IPS-18a (cell line): Measurements from ENCODE around the gene CCDC121.
"Not testable (repeated sequence)": the region's sequence is repeated elsewhere in the genome, so short reads cannot be mapped to it uniquely, and the experiment has no call there.

Source experiments
- H3K27ac ChIP-seq: one replicate; pipeline ENCODE4 v1.5.1; 2013; ENCODE audit warnings: low read length
- H3K27me3 ChIP-seq: one replicate; pipeline ENCODE4 v1.6.1; 2013; ENCODE audit warnings: mild to moderate bottlenecking, low read length; ENCODE audit not compliant: control insufficient read depth, insufficient read depth
- H3K36me3 ChIP-seq: one replicate; pipeline ENCODE4 v1.6.1; 2013; ENCODE audit warnings: low read depth, low read length; ENCODE audit not compliant: control insufficient read depth
- H3K4me1 ChIP-seq: one replicate; pipeline ENCODE4 v1.6.1; 2013; ENCODE audit warnings: low read depth, low read length; ENCODE audit not compliant: control insufficient read depth
- H3K4me3 ChIP-seq: one replicate; pipeline ENCODE4 v1.5.1; 2013; ENCODE audit warnings: low read length
- H3K9ac ChIP-seq: one replicate; pipeline ENCODE4 v1.6.1; 2013; ENCODE audit warnings: mild to moderate bottlenecking, low read length, moderate library complexity
- H3K9me3 ChIP-seq: one replicate; pipeline ENCODE4 v1.6.1; 2013; ENCODE audit warnings: low read depth, low read length; ENCODE audit not compliant: control insufficient read depth

Gene CCDC121

DNA sequence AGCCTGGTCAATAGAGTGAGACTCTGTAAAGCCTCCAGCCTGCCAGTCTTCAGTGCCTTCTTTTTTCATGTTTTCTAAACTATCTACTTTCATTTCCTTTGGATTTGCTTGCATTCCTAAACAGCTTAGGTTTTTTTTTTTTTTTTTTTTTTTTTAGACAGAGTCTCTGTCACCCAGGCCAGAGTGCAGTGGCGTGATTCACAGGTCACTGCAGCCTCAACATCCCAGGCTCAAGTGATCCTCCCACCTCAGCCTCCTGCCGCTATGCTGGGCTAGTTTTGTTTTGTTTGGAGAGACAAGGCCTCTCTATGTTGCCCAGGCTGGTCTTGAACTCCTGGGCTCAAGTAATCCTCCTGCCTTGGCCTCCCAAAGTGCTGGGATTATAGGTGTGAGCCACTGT is 1.4 kb upstream of the CCDC121 start:
- peaks cover 38% of the 10 kb centered on the region for H3K36me3 ChIP-seq
- not testable (repeated sequence) for H3K9ac ChIP-seq, H3K4me3 ChIP-seq, H3K27ac ChIP-seq, H3K27me3 ChIP-seq, H3K9me3 ChIP-seq, H3K4me1 ChIP-seq

DNA sequence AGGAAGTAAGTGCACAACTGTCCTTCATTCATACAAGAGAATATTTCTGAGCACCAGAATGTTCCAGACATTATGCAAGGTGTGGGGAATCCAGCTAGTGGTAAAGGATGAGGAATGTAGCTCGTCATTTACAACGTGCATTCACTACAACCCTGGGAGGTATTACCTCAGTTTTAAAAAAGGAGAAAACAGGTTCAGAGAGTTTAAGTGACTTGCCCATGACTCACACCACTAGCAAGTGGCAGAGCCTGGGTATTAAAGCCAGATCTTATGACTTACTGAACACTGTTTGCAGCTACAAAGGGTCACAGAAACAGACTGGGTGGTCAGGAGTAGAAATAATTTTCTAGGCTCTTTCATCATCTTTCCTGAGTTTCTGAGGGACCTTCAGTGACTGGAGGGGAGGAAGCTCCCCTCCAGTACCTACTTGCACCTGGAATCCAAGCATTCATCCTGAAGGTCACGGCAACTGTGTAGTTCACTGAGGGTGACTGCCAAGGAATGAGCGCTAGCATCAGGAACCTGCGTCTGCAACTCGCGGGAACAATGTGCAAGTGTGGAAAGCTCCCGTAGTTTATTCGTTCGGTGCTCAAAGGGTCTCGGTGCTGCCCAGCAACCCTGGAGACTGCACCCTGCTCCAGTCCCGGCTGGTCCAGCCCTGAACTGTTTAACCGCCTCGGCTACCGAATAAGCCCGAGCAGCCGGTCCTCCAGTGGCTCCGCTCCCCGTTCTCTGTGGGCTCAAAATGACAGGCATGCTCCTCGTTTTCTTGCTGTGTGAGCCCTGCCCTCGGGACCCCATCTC is 647 bp downstream of the CCDC121 start:
- Histone ChIP-seq H3K27ac (no peak overlapping the region), H3K36me3 (peaks cover 34% of the 10 kb centered on the region), H3K9ac (peak overlapping the region; percentile 93), H3K9me3 (no peaks in the 10 kb centered on the region), H3K27me3 (no peaks in the 10 kb centered on the region), H3K4me1 (peaks cover 7% of the 10 kb centered on the region), H3K4me3 (peak overlapping the region; percentile 84)

DNA sequence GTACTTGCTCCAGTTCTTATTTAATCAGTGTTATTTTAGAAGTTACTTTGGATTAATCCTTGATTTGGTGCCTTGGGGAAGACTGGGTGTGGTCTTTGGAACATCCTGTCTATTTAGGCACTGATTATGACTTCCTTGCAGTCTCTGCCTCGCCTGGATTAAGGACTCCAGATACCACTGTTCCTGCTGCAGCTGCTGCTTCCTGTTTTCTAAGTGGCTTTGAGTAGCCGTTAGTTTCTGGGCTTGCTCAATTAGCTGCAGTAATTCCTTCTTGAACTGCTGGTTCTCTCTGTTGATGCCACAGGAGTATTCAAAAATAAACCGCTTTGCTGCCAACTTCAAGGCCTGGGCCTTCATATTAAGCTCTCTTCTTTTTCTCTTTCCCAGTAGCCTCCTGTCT is 1.9 kb downstream of the CCDC121 start:
- H3K9ac ChIP-seq, H3K4me1 ChIP-seq, H3K27ac ChIP-seq, H3K27me3 ChIP-seq, H3K4me3 ChIP-seq, H3K9me3 ChIP-seq: not testable (repeated sequence)
- H3K36me3 ChIP-seq, result peaks cover 35% of the 10 kb centered on the region

DNA sequence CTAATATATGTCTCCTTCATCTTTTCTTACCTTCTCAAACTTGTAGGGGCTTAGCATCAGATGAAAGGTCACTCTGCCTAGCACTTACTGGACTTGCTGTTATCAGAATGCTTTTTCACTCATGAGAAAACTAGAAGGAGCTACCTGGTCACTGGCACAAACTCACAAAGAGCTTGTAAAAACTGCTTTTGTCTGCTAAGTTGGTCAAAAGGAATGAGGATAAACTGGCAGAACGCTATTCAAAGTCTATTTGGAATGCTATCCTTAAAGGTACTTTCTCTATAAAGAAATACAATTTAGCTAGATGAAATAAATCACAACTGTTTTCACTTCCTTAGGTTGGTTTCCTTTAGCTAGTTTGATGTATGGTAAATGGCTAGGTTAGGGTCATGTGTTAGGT is 2.5 kb downstream of the CCDC121 start:
- not testable (repeated sequence) for H3K27me3 ChIP-seq, H3K27ac ChIP-seq, H3K4me1 ChIP-seq, H3K9me3 ChIP-seq, H3K4me3 ChIP-seq, H3K9ac ChIP-seq
- peaks cover 34% of the 10 kb centered on the region for H3K36me3 ChIP-seq

GRCh38 chr2:27624943-27625342 is 3.9 kb downstream of the CCDC121 start:
- Histone ChIP-seq H3K36me3 (peaks cover 32% of the 10 kb centered on the region), H3K9ac (no peak overlapping the region), H3K27me3 (no peaks in the 10 kb centered on the region), H3K4me1 (peaks cover 7% of the 10 kb centered on the region), H3K4me3 (no peak overlapping the region), H3K9me3 (no peaks in the 10 kb centered on the region), H3K27ac (no peak overlapping the region)

GRCh38 chr2:27622921-27623384 is 5.9 kb downstream of the CCDC121 start:
- no peak overlapping the region for H3K9ac ChIP-seq

DNA sequence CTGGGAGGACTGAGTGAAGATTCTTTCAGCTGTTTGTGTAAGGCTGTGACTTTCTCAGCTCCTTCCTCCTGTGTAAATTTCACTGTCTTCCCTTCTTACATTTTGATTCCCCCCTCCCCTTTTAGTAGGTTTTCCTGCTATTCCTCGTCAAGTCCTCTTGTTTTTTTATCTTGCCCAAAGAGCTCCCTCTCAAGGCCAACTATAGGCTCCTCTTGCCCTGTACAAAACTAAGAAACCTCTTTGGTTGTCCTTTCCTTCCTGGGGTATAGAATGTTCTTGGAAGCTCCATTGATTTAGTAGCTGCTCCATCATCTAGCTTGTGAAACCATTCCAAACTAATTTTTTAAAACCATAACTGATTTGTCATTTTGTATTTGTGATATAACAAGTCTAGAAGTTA is 7.3 kb downstream of the CCDC121 start:
- no peak overlapping the region for H3K27ac ChIP-seq
- no peaks in the 10 kb centered on the region for H3K27me3 ChIP-seq
- peaks cover 58% of the 10 kb centered on the region for H3K36me3 ChIP-seq
- peaks cover 3% of the 10 kb centered on the region for H3K4me1 ChIP-seq
- H3K4me3 ChIP-seq, result no peak overlapping the region
- no peak overlapping the region for H3K9ac ChIP-seq
- H3K9me3 ChIP-seq, result no peaks in the 10 kb centered on the region

More at GRCh38 chr2:27622921-27623384, 5.9 kb downstream of the CCDC121 start:
- no peak overlapping the region for H3K4me3 ChIP-seq
- peaks cover 46% of the 10 kb centered on the region for H3K36me3 ChIP-seq
- H3K9me3 ChIP-seq, result no peaks in the 10 kb centered on the region
- peaks cover 4% of the 10 kb centered on the region for H3K4me1 ChIP-seq
- H3K27ac ChIP-seq, result no peak overlapping the region
- no peaks in the 10 kb centered on the region for H3K27me3 ChIP-seq

DNA sequence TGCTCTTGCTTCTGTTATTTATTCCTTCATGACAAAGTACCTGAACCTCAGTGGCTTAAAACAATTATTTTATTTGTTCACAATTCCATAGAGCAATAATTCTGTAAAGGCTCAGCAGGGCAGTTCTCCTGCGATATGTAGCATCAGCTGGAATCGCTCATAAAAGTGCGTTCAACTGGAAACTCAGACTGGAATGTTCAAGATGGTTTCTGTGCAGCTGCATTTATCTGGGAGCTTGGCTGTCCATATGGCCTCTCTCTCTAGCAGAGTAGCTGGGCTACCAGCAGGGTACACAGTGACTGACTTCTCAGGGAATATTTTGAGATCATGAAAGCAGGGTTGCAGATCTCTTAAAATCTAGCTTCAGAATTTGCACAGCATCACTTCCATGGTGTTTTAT is 13.5 kb downstream of the CCDC121 start:
- Histone ChIP-seq H3K4me1 (no peaks in the 10 kb centered on the region), H3K27ac (no peak overlapping the region), H3K9me3 (no peaks in the 10 kb centered on the region), H3K27me3 (no peaks in the 10 kb centered on the region), H3K4me3 (no peak overlapping the region), H3K36me3 (peaks cover 46% of the 10 kb centered on the region), H3K9ac (no peak overlapping the region)

DNA sequence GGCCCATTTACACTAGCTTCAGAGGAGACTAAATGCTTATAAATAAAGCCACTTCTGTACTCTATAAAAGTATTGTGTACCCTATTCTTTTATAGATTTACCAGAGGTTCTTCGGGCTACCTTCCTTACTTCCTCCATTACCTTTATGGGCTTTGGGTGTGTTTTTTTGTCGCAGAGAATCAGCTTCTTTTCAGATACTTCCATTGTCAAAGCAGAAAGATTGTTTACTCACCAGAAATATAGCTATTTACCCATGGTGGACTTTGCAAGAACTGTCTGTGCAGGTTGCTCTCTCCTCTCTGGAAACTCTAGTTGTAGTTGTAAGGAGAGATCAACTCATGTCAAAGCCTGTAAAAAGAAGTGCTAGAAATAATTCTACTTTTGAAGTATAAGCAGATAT is 14.8 kb downstream of the CCDC121 start:
- H3K36me3 ChIP-seq, result peaks cover 42% of the 10 kb centered on the region
- H3K27ac ChIP-seq, result no peak overlapping the region
- H3K4me3 ChIP-seq, result no peak overlapping the region
- no peaks in the 10 kb centered on the region for H3K27me3 ChIP-seq
- H3K9ac ChIP-seq, result no peak overlapping the region
- no peaks in the 10 kb centered on the region for H3K9me3 ChIP-seq
- H3K4me1 ChIP-seq, result no peaks in the 10 kb centered on the region

- no peak overlapping the region for H3K4me3 ChIP-seq
Observed at GRCh38 chr2:27606611-27607010, 22.2 kb downstream of the CCDC121 start.

GRCh38 chr2:27596627-27597026 is 32.2 kb downstream of the CCDC121 start:
- H3K36me3 ChIP-seq, result peaks cover 12% of the 10 kb centered on the region
- no peaks in the 10 kb centered on the region for H3K4me1 ChIP-seq
- no peak overlapping the region for H3K27ac ChIP-seq
- no peak overlapping the region for H3K4me3 ChIP-seq
- no peaks in the 10 kb centered on the region for H3K27me3 ChIP-seq
- no peak overlapping the region for H3K9ac ChIP-seq
- peaks cover 8% of the 10 kb centered on the region for H3K9me3 ChIP-seq

More at GRCh38 chr2:27606611-27607010, 22.2 kb downstream of the CCDC121 start:
- no peaks in the 10 kb centered on the region for H3K4me1 ChIP-seq
- peaks cover 41% of the 10 kb centered on the region for H3K36me3 ChIP-seq
- no peak overlapping the region for H3K9ac ChIP-seq
- no peaks in the 10 kb centered on the region for H3K9me3 ChIP-seq
- H3K27me3 ChIP-seq, result no peaks in the 10 kb centered on the region
- no peak overlapping the region for H3K27ac ChIP-seq

DNA sequence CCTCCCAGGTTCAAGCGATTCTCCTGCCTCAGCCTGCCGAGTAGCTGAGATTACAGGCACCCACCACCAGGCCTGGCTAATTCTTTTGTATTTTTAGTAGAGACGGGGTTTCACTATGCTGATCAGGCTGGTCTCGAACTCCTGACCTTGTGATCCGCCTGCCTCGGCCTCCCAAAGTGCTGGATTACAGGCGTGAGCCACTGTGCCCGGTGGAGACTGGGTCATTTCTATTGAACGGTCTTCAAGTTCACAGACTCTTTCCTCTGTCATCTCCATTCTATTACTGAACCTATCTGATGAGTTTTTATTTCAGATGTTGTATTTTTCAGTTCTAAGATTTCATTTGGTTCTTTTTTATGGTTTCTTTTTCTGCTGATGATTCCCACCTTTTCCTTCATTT is 33.4 kb downstream of the CCDC121 start:
- H3K4me1 ChIP-seq, H3K27ac ChIP-seq, H3K36me3 ChIP-seq, H3K27me3 ChIP-seq, H3K9ac ChIP-seq, H3K4me3 ChIP-seq, H3K9me3 ChIP-seq: not testable (repeated sequence)
